GM12872 (cell line): Measurements from ENCODE around the gene SYTL4.

ENCODE experiments used
- TF ChIP-seq, protein P1 (sequence below): IDR thresholded peaks from 3 replicates; pipeline ENCODE4 v1.5.1; 2011; ENCODE audit warnings: low read depth, mild to moderate bottlenecking, low read length, moderate library complexity; ENCODE audit not compliant: insufficient read depth

The SYTL4 gene

DNA sequence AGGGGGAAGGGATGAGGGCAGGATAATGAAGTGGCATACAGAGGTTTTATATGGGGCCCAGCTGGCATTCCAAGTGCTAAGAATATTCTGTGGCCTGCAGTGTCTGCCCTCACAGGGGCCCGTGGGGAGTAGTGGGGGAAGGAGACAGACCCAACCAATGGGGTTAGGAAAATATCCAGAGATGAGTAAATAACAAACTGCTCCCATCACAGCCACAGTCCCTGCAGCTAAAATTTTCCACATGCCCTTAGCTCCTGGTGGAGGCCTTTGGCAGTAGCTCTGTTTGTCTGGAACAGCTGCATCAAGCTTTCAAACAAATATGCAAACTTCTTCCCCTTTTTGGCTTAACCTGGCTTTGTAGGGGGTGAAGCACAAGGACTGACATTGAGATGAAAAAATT lies 84.8 kb downstream of the SYTL4 start:
- TF ChIP-seq, protein P1, sequence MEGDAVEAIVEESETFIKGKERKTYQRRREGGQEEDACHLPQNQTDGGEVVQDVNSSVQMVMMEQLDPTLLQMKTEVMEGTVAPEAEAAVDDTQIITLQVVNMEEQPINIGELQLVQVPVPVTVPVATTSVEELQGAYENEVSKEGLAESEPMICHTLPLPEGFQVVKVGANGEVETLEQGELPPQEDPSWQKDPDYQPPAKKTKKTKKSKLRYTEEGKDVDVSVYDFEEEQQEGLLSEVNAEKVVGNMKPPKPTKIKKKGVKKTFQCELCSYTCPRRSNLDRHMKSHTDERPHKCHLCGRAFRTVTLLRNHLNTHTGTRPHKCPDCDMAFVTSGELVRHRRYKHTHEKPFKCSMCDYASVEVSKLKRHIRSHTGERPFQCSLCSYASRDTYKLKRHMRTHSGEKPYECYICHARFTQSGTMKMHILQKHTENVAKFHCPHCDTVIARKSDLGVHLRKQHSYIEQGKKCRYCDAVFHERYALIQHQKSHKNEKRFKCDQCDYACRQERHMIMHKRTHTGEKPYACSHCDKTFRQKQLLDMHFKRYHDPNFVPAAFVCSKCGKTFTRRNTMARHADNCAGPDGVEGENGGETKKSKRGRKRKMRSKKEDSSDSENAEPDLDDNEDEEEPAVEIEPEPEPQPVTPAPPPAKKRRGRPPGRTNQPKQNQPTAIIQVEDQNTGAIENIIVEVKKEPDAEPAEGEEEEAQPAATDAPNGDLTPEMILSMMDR = no peak

DNA sequence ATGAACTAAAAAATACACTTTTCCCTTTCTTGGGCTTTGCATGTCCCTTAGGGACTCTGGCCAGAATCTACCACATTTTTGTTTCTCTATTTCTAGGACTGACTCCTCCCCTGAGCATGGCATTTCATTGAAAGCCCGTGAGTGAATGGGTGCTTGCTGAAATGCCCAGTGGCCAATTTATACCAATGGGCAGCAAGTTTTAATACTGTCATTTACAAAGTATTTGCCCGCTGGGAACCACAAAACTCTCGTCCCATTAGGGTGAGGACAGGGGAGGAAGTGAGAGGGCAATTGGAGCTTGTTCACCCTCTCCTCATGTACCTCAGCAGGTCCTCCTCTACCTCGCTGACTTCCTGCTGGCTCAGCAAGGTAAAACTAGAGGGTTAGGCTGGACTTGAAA lies 86.8 kb downstream of the SYTL4 start:
- TF ChIP-seq, protein P1 = no peak

DNA sequence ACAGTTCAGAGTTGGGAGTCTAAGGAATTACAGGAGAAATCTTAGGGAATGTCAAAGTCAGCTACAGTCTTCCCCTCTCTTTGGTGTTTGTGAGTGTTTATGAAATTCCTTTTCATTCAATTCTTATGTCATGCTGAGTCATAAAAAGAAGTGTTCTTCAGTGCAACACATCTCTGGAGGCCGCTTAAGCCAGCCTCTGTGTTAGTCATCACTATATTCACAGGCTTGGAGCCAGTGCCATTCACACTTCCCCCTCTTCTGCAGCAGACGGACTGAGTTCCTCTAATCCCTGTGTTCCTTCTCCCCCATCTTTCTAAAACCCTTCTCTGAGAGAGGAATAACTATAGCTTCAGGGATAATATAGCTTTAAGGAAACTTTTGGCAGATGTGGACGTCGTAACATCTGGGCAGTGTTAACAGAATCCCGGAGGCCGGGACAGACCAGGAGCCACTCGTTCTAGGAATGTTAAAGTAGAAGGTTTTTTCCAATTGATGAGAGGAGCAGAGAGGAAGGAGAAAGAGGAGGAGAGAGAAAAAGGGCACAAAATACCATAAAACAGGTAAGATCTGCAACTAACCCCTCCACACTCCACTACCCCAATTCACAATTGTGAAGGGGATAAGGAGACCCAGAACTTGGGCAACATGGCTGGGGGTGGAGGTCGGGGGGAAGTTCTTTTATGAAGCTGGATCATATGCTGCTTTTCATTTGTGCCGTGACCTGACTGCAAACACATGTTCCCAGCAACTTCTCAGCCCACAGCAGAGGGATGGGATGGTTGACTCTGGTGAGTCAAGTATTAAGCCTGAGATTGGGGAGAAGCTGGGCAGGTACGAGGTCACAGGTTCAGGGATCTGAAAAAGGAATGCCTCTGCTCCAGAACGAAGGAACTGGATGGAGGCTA lies 87.7 kb downstream of the SYTL4 start, which contains the start of gene SRPX2:
SRPX2 (plus strand) TSS at position 244 of the 905 bp plus-strand sequence. CDS start 2,124 bp downstream, outside the sequence.
- TF ChIP-seq, protein P1 = no peak

DNA sequence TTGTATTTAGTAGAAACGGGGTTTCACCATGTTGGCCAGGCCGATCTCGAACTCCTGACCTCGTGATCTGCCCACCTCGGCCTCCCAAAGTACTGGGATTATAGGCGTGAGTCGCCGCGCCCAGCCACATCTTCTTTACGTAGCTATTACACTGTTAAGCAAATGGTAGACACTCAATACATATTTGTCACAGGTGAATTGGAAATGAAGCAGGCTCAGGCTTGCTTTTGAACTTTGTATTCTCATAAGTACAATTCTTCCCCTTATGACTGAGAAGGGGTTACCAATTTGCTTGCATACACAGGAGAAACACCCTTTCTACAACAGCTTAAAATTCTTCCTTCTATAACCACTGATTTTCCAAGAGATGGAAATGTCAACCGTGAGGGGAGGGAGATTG lies 88.7 kb downstream of the SYTL4 start:
- TF ChIP-seq, protein P1 = no peak

DNA sequence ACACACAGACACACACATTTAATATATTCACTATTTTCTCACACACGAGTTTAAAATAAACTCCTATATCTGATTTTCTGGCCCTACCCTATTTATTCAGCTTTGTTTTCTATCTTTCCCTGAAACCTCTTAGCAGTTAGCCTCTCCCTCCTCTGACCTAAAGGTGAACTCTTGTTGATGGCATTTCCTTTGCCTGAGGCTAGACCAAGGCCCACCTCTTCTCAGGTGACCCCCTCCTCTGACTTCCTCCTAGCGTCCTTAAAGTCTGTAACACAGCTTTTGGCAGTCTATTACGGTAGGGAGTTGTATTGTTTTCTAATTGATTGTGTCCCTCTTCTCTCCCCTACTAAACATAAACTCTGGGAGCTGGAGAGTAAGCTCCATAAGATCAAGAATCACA lies 89.6 kb downstream of the SYTL4 start:
- TF ChIP-seq, protein P1 = no peak

DNA sequence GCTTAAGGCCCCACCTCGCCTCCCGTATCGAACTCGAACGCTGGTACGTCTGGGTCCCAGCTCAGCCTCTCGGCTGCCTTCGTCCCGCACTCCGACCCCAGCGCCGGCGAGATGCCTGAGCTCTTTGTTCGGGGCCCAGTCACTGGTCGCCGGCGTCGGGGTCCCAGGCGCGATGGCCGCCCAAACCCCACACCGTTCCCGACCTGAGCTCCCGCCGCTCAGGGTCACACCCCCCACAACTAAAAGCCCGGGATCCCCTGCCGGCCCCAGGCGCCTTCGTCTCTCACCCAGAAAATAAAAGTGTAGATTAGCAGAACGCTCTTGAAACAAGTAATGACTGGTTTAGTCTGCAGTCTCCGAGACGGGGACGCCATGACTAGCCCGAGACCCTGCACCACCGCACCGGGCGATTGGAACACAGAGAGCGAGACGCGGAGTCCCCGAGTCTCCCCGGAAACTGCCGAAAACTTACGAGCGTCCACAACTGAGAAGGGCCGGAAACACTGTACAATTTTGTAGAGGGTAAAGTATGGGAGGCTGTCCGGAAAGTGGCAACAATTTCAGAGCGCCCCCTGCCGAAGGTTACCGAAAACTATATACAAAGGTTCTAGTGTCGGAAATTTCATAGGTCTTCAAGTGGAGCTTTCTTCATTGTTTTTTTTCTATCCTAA lies 95.5 kb downstream of the SYTL4 start, which contains the start of gene TSPAN6:
TSPAN6 (minus strand) TSS at position 486 of the 671 bp plus-strand sequence; CDS start at position 374, 112 bp downstream.
- TF ChIP-seq, protein P1 = peak; percentile 41; the same call in 2 of the 3 replicates

DNA sequence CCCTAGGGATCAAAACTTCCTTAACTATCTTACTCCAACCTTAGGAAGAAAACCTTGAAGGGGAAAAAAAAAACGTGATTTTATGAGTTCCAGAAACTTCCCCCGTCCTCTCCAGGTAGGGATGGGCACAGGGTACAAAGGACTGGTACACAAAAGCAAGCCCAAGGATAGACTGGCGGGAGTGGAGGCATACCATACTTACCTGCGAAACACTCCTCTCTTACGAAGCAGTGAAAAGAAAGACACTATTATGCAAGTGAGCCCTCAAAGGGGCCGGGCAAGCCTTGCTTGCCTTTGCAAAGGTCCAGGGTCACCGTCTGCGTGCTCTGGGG lies 96.0 kb downstream of the SYTL4 start:
- TF ChIP-seq, protein P1 = no peak
